Vagina (tissue), 2 donors: ENCODE data around the gene DNAH7.

Experiments
- CTCF ChIP-seq, 3 experiments: fragments of 450-650 bp in 2 of 3; fragments of 200-600 bp in 1 of 3; sonication (generic) in 1 of 3; IDR thresholded peaks; one replicate each; pipeline ENCODE4 v1.5.1; 2017 to 2019; ENCODE audit warnings: antibody characterized with exemption in 3 of 3, mild to moderate bottlenecking in 2 of 3, moderate library complexity in 2 of 3
- POLR2A ChIP-seq, 2 donors: fragments of 450-650 bp; IDR thresholded peaks; one replicate each; pipeline ENCODE4 v1.6.1; 2017; ENCODE audit warnings: antibody characterized with exemption in 2 of 2, mild to moderate bottlenecking in 2 of 2, moderate library complexity in 2 of 2

GRCh38 chr2:195737511-195738325, 330.9 kb downstream of the DNAH7 start:
- TF ChIP-seq CTCF (IDR thresholded peaks at IDR 0.05) = no peak
- TF ChIP-seq POLR2A (IDR thresholded peaks at IDR 0.05) = no peak
